ENCODE measurements around the gene OMP.

Gene OMP

DNA sequence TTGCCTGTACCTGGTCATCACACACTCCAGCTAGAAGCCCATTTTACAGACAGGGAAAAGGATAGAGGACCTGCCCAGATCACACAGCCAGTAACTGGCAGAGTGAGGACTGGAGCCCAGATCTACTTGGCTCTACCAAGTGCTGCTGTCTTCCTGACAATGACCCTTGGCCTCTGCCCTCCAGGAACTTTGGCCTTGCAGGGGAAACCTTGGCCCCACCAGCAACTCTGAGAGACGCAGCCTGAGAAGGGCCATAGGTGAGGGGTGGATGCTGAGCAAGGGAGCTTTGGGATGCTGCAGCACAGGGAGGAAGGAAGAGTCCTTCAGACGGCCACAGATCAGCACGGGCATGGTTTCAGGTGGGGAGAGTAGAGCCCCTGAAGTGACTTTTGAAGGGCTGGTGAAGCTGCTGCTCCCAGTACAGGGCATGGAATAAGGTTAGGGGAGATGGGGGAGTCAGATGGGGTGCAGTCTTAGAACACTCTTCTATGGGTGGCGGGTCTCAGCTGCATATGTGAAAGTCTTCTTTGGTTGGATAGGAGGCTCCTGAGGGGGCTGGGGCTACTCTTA lies 37.9 kb upstream of the OMP start:
- Mint-ChIP-seq H3K4me1 (ENCODE audit: low read depth) (peaks cover 16% of the 10 kb centered on the region), H3K4me3 (peak overlapping the region; percentile 51)

DNA sequence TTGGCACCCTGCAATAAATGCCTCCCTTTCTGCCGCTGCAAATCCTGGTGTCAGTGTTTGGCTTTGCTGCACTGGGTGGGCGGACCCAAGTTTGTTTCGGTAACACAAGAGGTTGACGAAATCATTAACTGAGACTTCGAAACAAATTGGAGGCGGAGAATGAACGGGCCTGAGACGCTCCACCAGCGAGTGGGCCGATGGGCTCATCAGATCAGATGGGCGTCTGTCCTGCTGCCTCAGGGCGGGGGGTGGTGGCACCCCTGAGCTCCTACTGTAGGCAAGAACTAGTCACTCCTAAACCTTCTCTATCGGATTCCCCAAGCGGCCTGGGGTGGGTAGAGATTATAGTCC lies 36.8 kb upstream of the OMP start:
- Mint-ChIP-seq H3K27ac (peak overlapping the region; percentile 88), H3K36me3 (peaks cover 2% of the 10 kb centered on the region), H3K4me1 (ENCODE audit: low read depth) (peaks cover 19% of the 10 kb centered on the region), H3K9me3 (ENCODE audit: low read depth) (no peaks in the 10 kb centered on the region), H3K4me3 (peak overlapping the region; percentile 93), H3K27me3 (no peaks in the 10 kb centered on the region)

More for the DNA sequence above, 37.9 kb upstream of the OMP start:
- Mint-ChIP-seq H3K27me3 (no peaks in the 10 kb centered on the region), H3K9me3 (ENCODE audit: low read depth) (no peaks in the 10 kb centered on the region), H3K36me3 (peaks cover 2% of the 10 kb centered on the region), H3K27ac (no peak overlapping the region)

DNA sequence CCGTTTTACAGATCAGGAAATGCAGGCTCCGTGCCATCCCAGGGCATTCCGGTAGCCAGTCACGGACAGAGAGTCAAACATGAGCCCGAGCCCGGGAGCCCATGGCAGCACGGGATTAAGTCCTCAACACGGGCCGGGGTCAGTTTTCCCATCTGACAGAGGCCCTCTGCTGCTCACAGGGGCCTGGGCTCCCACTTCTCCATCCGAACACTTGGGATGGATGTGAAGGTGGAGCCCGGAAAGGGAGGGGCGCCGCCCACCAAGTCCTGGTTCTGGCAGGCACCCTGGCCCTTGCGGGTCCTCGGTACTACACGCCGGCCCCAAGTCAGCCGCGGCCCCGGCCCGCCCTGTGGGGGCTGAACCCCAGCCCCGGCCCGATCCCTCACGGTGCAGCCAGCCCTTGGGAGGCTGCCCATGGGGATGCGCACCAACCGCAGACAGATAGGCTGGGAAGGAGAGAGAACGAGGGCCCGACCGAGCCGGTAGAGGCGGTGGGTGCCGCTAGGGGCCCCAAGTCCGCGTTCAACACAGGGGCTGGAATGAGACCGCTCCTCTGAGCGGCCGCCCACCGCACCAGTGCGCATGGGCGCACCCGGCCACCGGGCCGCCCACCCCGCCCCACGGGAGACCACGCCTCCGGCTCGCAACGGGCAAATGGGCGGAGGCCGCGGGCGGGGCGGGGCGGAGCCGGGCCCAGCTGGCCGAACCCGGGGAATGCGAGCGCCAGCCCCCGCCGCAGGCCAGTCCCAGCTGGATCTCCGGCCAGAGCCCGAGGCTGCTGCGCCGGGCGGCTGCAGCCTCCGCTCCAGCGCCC lies 36.2 kb upstream of the OMP start, which contains the start of gene CAPN5:
Gene CAPN5 (plus strand): TSS at position 743 of the 814 bp plus-strand sequence. CDS start 17,916 bp downstream, outside the sequence.
- no peaks in the 10 kb centered on the region for H3K9me3 Mint-ChIP-seq (ENCODE audit: low read depth)
- H3K27me3 Mint-ChIP-seq, result no peaks in the 10 kb centered on the region
- H3K4me3 Mint-ChIP-seq, result peak within 1 kb of the TSS; percentile 93
- H3K27ac Mint-ChIP-seq, result peak within 1 kb of the TSS; percentile 88
- H3K36me3 Mint-ChIP-seq, result peaks cover 2% of the 10 kb centered on the region
- H3K4me1 Mint-ChIP-seq (ENCODE audit: low read depth), result peaks cover 19% of the 10 kb centered on the region

DNA sequence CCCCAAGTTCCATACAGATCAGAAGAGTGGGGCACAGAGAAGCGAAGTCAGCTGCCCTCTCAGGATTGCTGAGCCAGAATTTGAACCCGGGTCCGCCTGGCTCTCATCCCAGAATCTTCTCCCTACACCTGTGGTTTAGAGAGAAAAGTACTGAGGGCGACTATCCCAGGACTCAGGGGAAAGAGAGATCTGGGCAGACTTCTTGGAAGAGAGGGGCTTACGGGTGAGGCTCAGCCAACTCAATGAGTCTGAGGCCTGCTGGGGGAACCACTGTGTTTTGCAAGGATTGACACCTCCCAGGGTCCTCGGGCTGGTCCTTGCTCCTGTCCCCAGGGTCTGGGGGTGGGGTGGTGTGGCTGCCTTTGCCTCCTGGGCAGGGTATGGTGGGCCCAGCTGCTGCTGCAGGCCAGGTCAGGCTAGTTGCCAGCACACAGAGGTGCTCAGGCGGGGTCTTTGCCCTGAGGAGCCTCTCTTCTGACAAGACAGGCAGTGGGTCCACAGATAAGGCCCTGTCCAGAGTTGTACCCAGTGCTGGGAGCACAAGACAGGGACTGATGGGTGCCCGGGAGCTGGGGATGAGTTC lies 34.7 kb upstream of the OMP start:
- Mint-ChIP-seq H3K9me3 (ENCODE audit: low read depth) (no peaks in the 10 kb centered on the region), H3K27ac (peak overlapping the region; percentile 81), H3K36me3 (no peaks in the 10 kb centered on the region), H3K4me3 (peak overlapping the region; percentile 82), H3K27me3 (no peaks in the 10 kb centered on the region), H3K4me1 (ENCODE audit: low read depth) (peaks cover 31% of the 10 kb centered on the region)

DNA sequence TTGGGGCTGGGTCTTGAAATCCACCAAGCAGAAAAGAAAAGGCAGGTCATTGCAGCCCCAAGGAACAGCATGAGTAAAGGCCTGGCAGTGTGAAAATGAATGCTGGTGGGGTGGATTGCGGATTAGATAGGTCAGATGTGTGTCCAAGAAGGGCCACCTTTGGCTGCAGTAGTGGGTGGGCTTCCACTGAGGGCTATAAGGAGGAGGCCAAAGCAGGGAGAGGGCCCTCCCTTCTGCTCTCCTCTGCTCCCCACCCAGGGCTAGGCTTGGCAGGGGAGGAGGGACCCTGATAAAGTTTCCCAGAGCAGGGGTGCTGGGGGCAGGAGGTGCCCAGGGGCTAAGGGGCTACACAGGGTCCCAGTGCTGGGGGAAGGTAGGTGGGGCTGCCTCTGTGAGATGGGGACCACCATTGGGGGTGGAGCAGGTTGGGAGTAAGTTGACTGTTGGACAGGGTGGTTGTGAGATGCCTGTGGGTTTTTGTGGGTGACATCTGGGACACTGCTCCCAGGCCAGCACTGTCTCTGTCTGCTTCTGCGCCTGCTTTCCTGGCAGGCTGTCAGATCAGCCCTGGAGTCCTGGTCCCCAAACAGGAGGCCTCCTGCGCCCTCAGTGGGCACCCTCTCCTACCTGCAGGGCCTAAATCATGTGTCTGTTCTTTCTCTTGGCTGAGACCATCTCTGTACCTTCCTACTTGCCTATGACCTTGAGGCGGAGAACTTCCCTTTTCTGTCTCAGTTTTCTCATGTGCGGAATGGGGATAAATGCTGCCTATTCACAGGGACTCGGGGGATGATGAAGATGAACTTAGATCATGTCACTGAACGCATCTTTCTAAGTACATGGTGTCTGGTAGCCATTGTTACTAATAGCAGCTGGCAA lies 33.9 kb upstream of the OMP start:
- Mint-ChIP-seq H3K4me1 (ENCODE audit: low read depth) (peaks cover 35% of the 10 kb centered on the region), H3K9me3 (ENCODE audit: low read depth) (no peaks in the 10 kb centered on the region), H3K27ac (peak overlapping the region; percentile 81), H3K36me3 (no peaks in the 10 kb centered on the region), H3K4me3 (peak overlapping the region; percentile 82), H3K27me3 (no peaks in the 10 kb centered on the region)

DNA sequence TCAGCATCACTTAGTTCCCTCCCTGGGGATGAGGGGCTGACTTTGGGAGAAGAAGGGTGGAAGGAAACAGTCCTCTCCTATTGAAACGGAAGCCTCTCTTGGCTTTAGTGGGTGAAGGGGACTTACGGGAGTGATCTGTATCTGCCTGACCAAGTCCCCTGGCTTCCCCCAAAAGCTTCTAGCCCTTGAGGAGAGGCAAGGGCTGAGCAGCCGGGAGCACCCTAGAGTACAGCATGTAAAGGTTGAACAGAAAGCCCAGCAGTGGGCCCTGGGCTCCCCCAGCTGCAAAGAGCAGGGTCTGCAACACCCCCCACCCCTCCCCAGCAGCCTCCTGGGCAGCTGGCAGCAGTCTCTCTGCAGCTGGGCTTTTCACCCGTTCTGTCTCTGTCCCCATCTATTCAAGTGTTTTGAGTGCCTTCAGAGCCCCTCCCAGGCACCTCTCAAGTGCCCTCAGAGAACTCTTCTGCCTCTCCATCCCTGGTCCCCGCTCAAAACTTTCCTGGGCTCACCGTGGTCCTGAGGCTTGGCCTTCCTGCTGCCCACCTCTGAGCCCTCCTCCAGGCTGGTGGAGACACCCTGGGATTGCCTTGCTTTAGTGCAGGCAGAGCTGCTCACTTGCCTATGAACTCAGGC lies 33.2 kb upstream of the OMP start:
- Mint-ChIP-seq H3K4me3 (no peak overlapping the region), H3K9me3 (ENCODE audit: low read depth) (no peaks in the 10 kb centered on the region)

DNA sequence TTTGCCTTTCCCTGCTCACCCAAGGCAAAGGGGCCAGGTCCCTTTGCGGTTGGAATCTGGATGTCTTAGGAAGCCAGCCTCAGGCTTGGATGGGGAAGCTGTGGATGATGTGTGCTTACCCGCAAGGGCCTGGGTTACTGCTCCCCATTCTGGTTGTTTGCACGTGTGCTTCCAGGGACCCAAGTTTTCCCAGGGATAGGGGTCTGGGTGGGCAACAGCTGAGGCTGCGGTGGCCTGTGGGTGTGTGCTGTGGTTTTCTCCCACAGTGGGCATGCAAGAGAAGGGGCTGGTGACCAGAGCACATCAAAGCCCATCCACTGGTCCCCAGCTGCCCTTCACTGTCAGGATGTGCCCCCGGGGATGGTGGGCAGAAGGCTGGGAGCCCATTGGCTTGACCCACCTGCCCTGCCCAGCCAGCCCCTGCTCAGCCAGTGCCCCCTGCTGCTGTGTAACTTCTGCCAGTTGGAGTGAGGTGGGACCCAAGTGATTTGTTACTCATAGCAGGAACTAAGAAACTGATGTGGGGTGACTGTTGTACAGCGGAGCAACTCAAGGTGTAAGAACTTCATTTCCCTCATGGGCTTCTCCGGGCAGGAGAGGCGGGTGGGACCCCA lies 32.6 kb upstream of the OMP start:
- Mint-ChIP-seq H3K27me3 (no peaks in the 10 kb centered on the region), H3K36me3 (no peaks in the 10 kb centered on the region), H3K4me1 (ENCODE audit: low read depth) (peaks cover 35% of the 10 kb centered on the region), H3K27ac (no peak overlapping the region), H3K9me3 (ENCODE audit: low read depth) (no peaks in the 10 kb centered on the region), H3K4me3 (no peak overlapping the region)

More for the DNA sequence above, 33.2 kb upstream of the OMP start:
- peaks cover 35% of the 10 kb centered on the region for H3K4me1 Mint-ChIP-seq (ENCODE audit: low read depth)
- no peaks in the 10 kb centered on the region for H3K27me3 Mint-ChIP-seq
- H3K27ac Mint-ChIP-seq, result no peak overlapping the region
- H3K36me3 Mint-ChIP-seq, result no peaks in the 10 kb centered on the region

DNA sequence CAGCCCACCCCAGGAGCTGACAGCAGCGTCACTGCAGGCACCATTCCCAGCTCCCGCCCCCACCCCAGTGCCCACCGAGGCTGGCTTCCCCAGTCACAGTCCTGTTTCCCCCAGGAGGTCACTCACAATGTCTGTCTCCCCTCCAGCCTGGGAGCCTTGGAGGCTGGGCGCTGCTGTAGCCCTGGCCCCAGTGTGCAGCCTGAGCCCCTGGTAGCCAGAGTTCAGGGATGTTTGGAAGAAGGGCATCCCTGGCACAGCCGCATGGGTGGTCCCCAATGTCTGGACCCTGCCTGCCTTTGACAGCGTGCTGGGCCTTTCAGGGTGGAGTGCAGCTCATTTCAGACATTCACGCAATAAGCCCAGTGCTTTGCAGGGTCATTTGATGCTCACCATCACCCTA lies 31.6 kb upstream of the OMP start:
- no peak overlapping the region for H3K4me3 Mint-ChIP-seq
- no peaks in the 10 kb centered on the region for H3K9me3 Mint-ChIP-seq (ENCODE audit: low read depth)
- H3K36me3 Mint-ChIP-seq, result no peaks in the 10 kb centered on the region
- H3K4me1 Mint-ChIP-seq (ENCODE audit: low read depth), result peaks cover 30% of the 10 kb centered on the region
- H3K27me3 Mint-ChIP-seq, result no peaks in the 10 kb centered on the region
- H3K27ac Mint-ChIP-seq, result no peak overlapping the region

DNA sequence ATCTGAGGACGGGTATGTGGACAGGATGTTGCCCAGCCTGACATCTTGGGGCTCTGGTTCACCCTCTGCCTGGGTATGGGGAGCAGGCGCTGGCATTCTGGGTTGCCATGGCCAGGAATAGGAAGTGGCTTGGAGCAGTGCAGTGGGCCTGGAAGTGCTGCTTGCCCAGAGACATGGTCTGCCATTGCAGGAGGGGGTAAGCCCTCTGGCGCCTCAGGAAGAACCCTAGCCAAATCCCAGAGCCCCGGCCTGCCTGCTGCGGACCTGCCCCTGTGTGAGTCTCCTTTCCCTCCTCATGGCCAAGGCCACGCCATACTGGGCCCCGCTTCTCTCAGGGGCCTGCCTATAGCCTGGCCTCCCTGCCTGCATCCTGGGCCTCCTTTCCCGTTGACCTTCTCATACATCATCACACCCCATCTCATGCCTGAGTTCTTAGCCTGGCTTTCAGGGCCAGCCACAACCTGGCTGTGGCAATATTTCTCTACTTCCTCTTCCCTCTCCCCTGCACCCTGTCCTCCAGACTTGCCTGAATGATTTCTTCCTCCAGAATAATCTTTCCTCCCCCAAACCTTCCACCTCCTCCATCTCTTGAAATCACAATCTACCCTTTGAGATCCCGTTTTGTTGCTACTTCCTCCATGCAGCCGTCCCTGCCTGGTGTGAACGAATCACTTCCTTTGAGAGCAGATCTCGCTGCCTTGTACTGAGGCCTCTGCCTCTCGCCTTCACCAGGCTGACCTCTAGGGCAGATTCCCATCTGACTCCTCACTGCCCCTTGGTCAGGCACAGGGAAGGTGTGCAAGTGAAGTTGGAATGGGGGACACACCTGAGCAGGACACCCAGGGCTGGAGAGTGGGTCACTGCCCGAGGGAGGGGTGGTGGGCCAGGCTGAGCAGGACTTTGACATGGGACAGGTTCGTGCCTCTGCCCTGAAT lies 30.7 kb upstream of the OMP start:
- Mint-ChIP-seq H3K27ac (peak overlapping the region; percentile 42), H3K4me1 (ENCODE audit: low read depth) (peaks cover 29% of the 10 kb centered on the region)

DNA sequence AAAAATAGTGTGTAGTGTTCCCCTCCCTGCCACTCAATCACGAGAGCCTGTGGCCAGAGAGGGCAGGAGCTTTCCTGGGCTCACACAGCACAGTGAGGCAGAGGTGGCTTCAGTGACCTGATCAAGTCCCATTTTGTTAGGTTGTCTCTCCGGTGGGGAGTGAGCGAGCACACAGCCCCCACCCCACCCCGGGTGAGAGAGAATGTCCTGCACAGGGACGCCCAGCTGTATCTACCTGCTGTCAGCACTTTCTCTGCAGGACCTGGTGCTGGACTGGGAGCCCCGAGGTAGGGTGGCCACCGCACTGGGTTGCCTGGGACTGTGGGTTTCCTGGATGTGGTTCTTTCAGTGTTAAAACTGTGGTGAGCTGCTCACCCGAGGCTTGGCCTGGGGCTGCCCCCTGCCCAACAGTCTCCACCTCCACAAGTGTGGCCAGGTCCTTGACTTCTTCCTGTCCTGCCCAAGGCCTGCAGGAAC lies 29.8 kb upstream of the OMP start:
- Mint-ChIP-seq H3K27me3 (no peaks in the 10 kb centered on the region), H3K4me1 (ENCODE audit: low read depth) (peaks cover 24% of the 10 kb centered on the region), H3K27ac (no peak overlapping the region), H3K4me3 (no peak overlapping the region), H3K36me3 (peaks cover under 1% of the 10 kb centered on the region), H3K9me3 (ENCODE audit: low read depth) (peaks cover under 1% of the 10 kb centered on the region)

More for the DNA sequence above, 30.7 kb upstream of the OMP start:
- Mint-ChIP-seq H3K9me3 (ENCODE audit: low read depth) (no peaks in the 10 kb centered on the region), H3K27me3 (no peaks in the 10 kb centered on the region), H3K4me3 (no peak overlapping the region), H3K36me3 (no peaks in the 10 kb centered on the region)

DNA sequence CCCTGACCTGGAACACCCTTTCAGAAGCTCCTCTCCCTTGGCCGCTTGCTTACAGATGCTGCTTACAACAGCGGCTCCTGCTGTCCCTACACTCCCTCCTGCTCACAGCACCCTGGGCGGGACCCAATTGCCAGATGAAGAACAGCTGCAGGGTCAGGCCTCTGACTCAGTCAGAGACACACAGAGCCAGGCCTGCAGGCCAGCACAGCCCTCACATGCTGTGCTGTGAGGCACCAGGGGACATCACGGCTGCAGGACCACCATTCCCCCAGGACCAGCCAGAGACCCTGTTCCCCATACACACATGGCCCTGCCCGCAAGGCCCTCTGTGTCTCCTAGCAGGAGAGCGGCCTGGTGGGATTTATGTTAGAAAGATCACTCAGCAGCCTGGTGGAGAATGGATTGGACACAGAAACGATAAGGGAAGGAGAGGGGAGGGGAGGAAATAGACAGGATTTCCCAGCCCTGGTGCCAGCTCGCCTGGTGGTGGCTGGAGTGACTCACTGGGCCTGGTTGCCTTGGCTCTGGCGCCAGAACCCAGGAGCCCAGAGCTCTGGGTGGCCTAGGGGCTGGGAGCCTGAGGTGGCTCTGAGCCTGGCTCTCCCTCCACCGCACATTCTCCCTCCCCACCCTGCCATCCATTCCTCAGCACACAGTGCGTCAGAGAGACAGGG lies 29.2 kb upstream of the OMP start:
- Mint-ChIP-seq H3K4me1 (ENCODE audit: low read depth) (peaks cover 20% of the 10 kb centered on the region), H3K36me3 (peaks cover 6% of the 10 kb centered on the region), H3K4me3 (no peak overlapping the region), H3K9me3 (ENCODE audit: low read depth) (peaks cover 6% of the 10 kb centered on the region), H3K27ac (no peak overlapping the region), H3K27me3 (no peaks in the 10 kb centered on the region)

DNA sequence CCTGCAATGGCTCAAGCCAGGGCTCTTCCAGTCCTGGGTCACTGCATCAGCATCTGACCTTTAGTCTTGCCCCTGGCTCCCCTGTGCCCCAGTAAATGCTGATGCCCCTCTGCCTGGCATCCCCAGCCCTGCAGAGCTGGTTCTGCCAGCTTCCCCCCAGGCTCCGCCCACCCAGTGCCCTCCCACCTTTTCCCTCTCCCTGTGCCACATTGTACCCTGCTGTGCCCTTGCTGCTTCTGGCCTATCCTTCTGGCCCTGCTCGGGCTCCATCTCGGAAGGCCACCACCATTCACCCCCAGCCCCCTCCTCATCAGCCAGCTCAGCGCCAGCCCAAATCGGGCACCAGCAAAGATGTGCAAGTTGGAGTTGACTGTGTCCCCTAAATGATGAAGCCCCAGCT lies 28.4 kb upstream of the OMP start:
- Mint-ChIP-seq H3K27ac (no peak overlapping the region), H3K4me3 (no peak overlapping the region), H3K27me3 (no peaks in the 10 kb centered on the region), H3K4me1 (ENCODE audit: low read depth) (peaks cover 19% of the 10 kb centered on the region), H3K9me3 (ENCODE audit: low read depth) (peaks cover 9% of the 10 kb centered on the region), H3K36me3 (peaks cover 6% of the 10 kb centered on the region)

Data from activated naive CD8-positive, alpha-beta T cell (primary cell).